Neural progenitor cell (in vitro differentiated cells): ENCODE measurements around the gene JDP2.

Source experiments
- CTCF ChIP-seq: fragments of 200-600 bp; sonication (generic); IDR thresholded peaks from 2 replicates; pipeline ENCODE4 v1.5.1; 2017; ENCODE audit warnings: antibody characterized with exemption, mild to moderate bottlenecking
- EZH2 ChIP-seq: fragments of 200-600 bp; sonication (generic); IDR thresholded peaks from 2 replicates; pipeline ENCODE4 v1.6.1; 2017; ENCODE audit warnings: antibody characterized with exemption, mild to moderate bottlenecking, moderate library complexity

- TF ChIP-seq CTCF (no peak), EZH2 (no peak)
Measured at GRCh38 chr14:75499084-75499875, 71.5 kb downstream of the JDP2 start.
